Activated CD8-positive, alpha-beta T cell treated with anti-CD3 and anti-CD28 coated beads for 36 hours (primary cell): ENCODE results near the gene PLEKHN1. TPM values are rescaled to one million over a fixed set of nuclear protein-coding genes. Genes with fewer than 3 reads are reported as not detected.

Experiments used
- ATAC-seq: fragments of 200-7000 bp; cut with Tn5 transposase; one replicate; pipeline ENCODE4 v1.10.0; 2021; ENCODE audit warnings: mild to moderate bottlenecking, moderate library complexity
- CTCF ChIA-PET: fragments of 350-600 bp; sonication (Branson Sonifier 250); formaldehyde crosslinking; loops from one replicate; lab custom pipeline; 2021; ENCODE audit warnings: antibody characterized with exemption; lab: Charles Lee
- POLR2A ChIA-PET: fragments of 350-600 bp; sonication (Branson Sonifier 250); formaldehyde crosslinking; loops from one replicate; lab custom pipeline; 2021; ENCODE audit warnings: antibody characterized with exemption; lab: Charles Lee
- DNase-seq: peaks from one replicate; pipeline ENCODE4 v3.0.0-alpha.2; 2020
- H3K27ac Mint-ChIP-seq: one replicate; pipeline ENCODE4 v1.8.0; 2021; ENCODE audit warnings: mild to moderate bottlenecking, mixed read lengths
- H3K27me3 Mint-ChIP-seq: one replicate; pipeline ENCODE4 v1.8.0; 2021; ENCODE audit warnings: mixed read lengths
- H3K36me3 Mint-ChIP-seq: one replicate; pipeline ENCODE4 v1.8.0; 2021; ENCODE audit warnings: low read depth, mixed read lengths
- H3K4me1 Mint-ChIP-seq: one replicate; pipeline ENCODE4 v1.8.0; 2021; ENCODE audit warnings: low read depth, mixed read lengths
- H3K4me3 Mint-ChIP-seq: one replicate; pipeline ENCODE4 v1.8.0; 2021; ENCODE audit warnings: mild to moderate bottlenecking, moderate library complexity, mixed read lengths
- H3K9me3 Mint-ChIP-seq: one replicate; pipeline ENCODE4 v1.8.0; 2021; ENCODE audit warnings: mixed read lengths
- intact Hi-C: fragments of 100-400 bp; cut with micrococcal nuclease; formaldehyde crosslinking; loops from one replicate; pipeline ENCODE4 v1.10.0; 2022
- total RNA-seq, 2 experiments: library from RNA; stranded (reverse); gene quantifications; one replicate each; pipeline ENCODE4 v1.2.3, GENCODE V29; 2021
- TF ChIP-seq, protein P1 (sequence below): fragments of 200-600 bp; IDR thresholded peaks from one replicate; pipeline ENCODE4 v1.8.0; 2022; ENCODE audit warnings: antibody characterized with exemption, mild to moderate bottlenecking

Gene PLEKHN1
- total RNA-seq, 2 experiments from 2014 or later, result 1.0 to 1.3 TPM

DNA sequence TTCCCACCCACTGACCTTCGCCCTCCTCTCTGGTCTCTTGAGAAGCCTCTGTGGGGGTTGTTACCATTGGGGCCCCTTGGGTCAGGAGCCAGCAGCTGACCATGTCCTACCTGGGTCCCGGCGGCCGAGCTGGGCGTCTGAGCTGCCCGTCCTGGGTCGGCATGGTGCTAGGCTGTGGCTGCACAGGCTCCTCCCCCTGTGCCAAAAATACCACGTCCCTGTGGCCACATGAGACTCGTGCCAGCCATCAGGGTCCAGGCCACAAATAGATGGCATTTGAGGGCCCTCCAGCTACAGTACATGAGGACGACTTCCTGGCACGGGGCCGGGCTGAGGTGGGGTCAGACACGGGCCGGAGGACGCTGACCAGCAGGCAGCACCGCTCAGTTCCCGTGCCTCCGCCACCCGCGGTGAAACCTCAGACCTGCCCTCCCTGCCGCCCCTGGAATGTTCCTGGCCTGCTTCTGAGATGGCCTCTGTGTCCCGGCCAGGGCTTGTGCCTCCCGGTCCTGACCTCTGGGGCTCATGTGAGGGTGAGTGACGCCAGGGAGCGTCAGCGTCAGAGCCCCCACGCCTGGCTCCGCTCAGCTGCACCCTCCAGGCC is 15.8 kb downstream of the PLEKHN1 start, which contains the start of gene PERM1:
PERM1 (minus strand) TSS at position 139 of the 604 bp plus-strand sequence. CDS start 1,064 bp downstream, outside the sequence.
- intact Hi-C loops, result no loop called here
- POLR2A ChIA-PET, result interaction anchor here (1.6 to 1.7 kb wide), 2 partner anchors 25 to 31 kb away, joined by 3 to 4 read pairs; partner anchors contain the start of gene ISG15
- no peak within 1 kb of the TSS for H3K27ac Mint-ChIP-seq

DNA sequence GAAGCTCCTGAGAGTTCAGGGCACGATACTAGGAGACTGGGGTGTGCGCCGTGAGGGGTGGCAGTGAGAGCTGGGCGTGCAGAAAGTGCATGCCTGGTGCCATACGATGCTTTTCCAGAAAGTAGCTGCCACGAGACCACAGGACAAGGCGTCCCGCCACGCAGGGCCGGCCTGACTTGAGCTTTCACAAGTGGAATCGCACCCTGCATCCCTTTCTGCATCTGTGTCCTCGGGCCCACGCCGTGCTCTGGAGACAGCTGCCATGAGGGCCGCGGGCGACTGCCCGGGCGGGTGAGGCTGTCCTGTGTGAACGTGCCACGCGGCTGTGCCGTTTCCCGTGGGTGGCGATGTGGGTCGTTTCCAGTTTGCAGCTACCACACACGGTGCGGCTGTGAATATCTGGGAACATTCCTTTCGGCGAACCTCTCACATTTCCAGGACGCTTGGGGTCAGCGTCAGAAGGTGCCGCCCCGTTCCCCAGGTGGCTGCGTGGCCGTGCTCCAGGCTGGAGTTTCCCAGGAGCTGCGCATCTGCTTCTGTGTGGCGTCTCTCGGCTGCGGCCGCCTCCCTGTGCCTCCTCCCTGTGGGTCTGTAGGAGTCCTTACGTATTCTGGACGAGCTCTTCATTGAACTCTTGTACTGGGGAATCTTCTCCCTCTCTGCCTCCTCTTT is 16.6 kb downstream of the PLEKHN1 start:
- ChIA-PET CTCF (interaction anchor here (0.7 to 4.6 kb wide), 13 partner anchors 11 to 308 kb away, joined by 3 to 37 read pairs (median 5); partner anchors contain the start of genes ISG15 and PLEKHN1), POLR2A (interaction anchor here (1.0 to 1.7 kb wide), 4 partner anchors 13 to 34 kb away, joined by 3 to 4 read pairs (median 4); partner anchors contain the start of gene ISG15)
- ATAC-seq, result no peak
- Mint-ChIP-seq H3K4me3 (no peak overlapping the region), H3K4me1 (peaks cover 4% of the 10 kb centered on the region), H3K36me3 (no peaks in the 10 kb centered on the region), H3K27me3 (peaks cover 26% of the 10 kb centered on the region), H3K27ac (no peak overlapping the region), H3K9me3 (no peaks in the 10 kb centered on the region)
- TF ChIP-seq, protein P1, sequence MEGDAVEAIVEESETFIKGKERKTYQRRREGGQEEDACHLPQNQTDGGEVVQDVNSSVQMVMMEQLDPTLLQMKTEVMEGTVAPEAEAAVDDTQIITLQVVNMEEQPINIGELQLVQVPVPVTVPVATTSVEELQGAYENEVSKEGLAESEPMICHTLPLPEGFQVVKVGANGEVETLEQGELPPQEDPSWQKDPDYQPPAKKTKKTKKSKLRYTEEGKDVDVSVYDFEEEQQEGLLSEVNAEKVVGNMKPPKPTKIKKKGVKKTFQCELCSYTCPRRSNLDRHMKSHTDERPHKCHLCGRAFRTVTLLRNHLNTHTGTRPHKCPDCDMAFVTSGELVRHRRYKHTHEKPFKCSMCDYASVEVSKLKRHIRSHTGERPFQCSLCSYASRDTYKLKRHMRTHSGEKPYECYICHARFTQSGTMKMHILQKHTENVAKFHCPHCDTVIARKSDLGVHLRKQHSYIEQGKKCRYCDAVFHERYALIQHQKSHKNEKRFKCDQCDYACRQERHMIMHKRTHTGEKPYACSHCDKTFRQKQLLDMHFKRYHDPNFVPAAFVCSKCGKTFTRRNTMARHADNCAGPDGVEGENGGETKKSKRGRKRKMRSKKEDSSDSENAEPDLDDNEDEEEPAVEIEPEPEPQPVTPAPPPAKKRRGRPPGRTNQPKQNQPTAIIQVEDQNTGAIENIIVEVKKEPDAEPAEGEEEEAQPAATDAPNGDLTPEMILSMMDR, result no peak
- intact Hi-C loops, result no loop called here
- DNase-seq, result no peak

More for the DNA sequence above, 15.8 kb downstream of the PLEKHN1 start, which contains the start of gene PERM1:
- DNase-seq (no peak), ATAC-seq (no peak)
- Mint-ChIP-seq H3K27me3 (peaks cover 26% of the 10 kb centered on the region), H3K4me3 (no peak within 1 kb of the TSS), H3K4me1 (peaks cover 4% of the 10 kb centered on the region), H3K9me3 (no peaks in the 10 kb centered on the region), H3K36me3 (no peaks in the 10 kb centered on the region)
- CTCF ChIA-PET, result interaction anchor here (1.3 to 4.6 kb wide), 7 partner anchors 10 to 309 kb away, joined by 3 to 37 read pairs (median 15); no protein-coding TSS in a partner anchor
- TF ChIP-seq, protein P1, result no peak

DNA sequence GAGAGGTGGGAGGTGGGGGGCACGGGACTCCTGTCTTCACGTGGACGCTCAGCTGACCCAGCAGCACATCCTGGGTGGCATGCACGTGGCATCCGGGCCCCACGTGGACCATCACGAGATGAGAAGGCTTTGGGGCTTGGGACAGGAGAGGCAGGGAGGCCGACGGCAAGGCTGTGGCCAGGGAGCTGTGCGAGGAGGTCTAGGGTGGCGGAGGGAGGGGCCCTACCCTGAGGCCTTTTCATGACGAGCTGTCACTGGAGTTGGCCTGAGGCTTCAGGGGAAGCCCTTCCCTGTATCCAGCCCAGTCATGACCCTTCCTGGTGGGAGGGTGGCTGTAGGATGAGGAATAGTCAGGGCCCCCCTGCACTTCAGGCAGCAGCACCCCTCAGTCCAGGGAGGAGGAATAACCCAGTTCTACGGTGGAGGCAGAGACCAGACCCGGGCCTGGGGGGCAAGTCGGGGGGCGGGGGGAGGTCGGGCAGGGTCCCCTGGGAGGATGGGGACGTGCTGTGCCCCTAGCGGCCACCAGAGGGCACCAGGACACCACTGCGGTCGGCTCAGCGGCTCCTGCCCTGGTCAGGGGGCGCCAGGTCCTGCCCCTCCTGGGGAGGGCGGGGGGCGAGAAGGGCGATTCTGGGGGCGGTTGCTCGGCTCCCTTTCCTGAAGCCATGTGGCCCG is 17.7 kb downstream of the PLEKHN1 start:
- no peaks in the 10 kb centered on the region for H3K9me3 Mint-ChIP-seq
- H3K36me3 Mint-ChIP-seq, result no peaks in the 10 kb centered on the region
- ATAC-seq (peak; percentile 93), DNase-seq (peak; percentile 73)
- ChIA-PET POLR2A (interaction anchor here (1.0 to 1.2 kb wide), 2 partner anchors 12 to 33 kb away, joined by 3 to 4 read pairs; no protein-coding TSS in a partner anchor), CTCF (interaction anchor here (0.6 to 4.6 kb wide), 32 partner anchors 10 to 458 kb away, joined by 3 to 37 read pairs (median 4); partner anchors contain the start of genes C1orf159, HES4, ISG15 and PLEKHN1)
- TF ChIP-seq, protein P1, result peak; percentile 99
- H3K27me3 Mint-ChIP-seq, result peaks cover 27% of the 10 kb centered on the region
- intact Hi-C loops, result no loop called here
- no peak overlapping the region for H3K27ac Mint-ChIP-seq
- H3K4me3 Mint-ChIP-seq, result no peak overlapping the region
- no peaks in the 10 kb centered on the region for H3K4me1 Mint-ChIP-seq

DNA sequence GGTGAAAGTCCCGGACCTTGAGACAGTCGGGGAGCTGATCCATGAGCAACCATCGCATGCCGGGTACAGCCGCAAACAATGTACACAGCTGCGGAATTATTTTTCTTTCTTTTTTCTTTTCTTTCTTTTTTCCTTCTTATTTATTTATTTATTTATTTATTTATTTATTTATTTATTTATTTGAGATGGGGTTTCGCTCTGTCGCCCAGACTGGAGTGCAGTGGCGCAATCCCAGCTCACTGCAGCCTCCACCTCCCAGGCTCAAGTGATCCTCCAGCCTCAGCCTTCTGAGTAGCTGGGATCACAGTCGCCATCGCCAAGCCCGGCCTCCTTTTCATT is 18.2 kb downstream of the PLEKHN1 start:
- no peaks in the 10 kb centered on the region for H3K9me3 Mint-ChIP-seq
- H3K27ac Mint-ChIP-seq, result no peak overlapping the region
- DNase-seq (no peak), ATAC-seq (no peak)
- POLR2A ChIA-PET, result interaction anchor here (1.5 kb wide), 1 partner anchor 13 kb away, joined by 3 read pairs; no protein-coding TSS in a partner anchor
- CTCF ChIA-PET, result interaction anchor here (0.6 to 4.6 kb wide), 26 partner anchors 9 to 457 kb away, joined by 3 to 37 read pairs (median 4); partner anchors contain the start of genes C1orf159, HES4 and PLEKHN1
- no peaks in the 10 kb centered on the region for H3K36me3 Mint-ChIP-seq
- TF ChIP-seq, protein P1, result peak; percentile 77
- peaks cover 30% of the 10 kb centered on the region for H3K27me3 Mint-ChIP-seq
- H3K4me1 Mint-ChIP-seq, result no peaks in the 10 kb centered on the region
- no peak overlapping the region for H3K4me3 Mint-ChIP-seq
- intact Hi-C loops, result no loop called here
